SHP77 (cell line): Measurements from ENCODE around the gene IGSF8.
A peak's percentile ranks its signal among the peaks of the same experiment; 100 is the strongest.
"Not testable (repeated sequence)": the region's sequence is repeated elsewhere in the genome, so short reads cannot be mapped to it uniquely, and the experiment has no call there.

Experiments
- DNase-seq, 2 experiments: peaks; one replicate each; lab custom pipeline; 2025; lab: John Stamatoyannopoulos, UW

Gene IGSF8

DNA sequence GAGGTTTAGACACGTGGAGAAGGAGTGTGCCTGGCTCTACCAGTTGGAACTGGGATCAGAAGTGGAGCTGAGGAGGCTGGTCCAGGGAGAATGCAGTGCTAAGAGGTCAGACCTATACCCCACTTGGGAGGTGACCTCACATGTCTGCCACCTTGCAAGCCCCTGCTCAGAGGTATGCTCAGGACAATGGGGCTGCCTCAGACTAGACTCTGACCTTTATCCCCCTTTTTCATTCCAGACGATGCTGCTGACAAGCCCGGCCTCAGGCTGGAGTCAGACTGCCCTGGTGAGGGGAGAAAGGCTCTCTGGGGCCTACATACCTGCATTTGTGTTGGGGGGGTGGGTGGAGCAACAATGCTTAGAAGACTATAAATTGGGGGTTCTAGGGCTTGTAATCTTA lies 33.7 kb downstream of the IGSF8 start:
- no peak for DNase-seq

DNA sequence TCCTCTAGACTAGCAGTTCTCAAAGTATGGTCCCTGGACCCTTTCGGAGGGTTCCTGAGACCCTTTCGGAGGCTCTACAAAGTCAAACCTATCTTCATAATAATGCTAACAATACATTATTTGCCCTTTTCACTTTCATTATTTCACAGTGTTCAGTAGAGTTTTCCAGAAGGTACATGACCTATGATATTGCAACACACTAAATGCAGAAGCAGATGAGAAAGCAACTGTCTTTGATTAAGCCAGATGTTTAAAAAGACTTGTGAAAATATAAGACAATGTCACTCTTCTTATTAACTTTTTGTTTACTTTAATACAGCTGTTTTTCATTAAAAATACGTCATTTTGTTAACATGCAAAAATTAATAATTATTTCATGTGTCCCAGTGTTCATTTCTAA lies 34.3 kb downstream of the IGSF8 start:
- no peak for DNase-seq

DNA sequence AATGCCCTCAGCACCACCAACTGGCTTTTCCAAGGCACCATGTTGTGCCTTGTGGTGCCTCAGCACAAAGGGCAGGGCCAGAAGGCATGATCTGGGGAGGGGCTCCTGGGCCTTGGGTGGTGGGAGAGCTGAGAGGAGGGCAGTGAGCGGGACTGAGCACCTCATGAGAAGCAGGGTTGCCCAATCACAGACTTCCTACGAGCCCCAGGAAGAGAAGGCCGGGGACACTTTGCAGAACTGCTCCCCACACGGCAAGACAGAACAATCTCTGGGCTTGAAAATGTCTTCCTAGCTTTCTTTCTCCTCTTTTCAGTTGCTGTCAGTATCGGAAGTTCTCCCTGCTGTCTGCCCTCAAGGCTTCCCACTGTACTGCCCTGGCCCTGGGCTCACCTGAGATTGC lies 35.2 kb downstream of the IGSF8 start:
- no peak for DNase-seq

DNA sequence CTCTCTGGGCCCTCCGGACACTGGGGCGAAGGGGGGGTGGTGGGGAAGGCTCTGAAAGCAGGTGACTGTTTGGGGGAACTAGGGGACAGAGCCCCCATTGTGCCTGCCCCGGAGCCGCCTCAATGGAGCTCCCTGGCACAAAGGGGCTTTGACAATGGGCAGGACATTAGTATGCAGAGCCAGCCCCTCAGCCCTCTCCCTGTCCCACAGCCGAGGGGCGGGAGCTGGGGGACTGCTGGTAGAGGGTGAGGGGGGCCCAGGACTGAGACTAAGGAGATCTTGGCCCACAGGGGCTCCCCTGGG lies 36.2 kb downstream of the IGSF8 start:
- DNase-seq, result no peak

DNA sequence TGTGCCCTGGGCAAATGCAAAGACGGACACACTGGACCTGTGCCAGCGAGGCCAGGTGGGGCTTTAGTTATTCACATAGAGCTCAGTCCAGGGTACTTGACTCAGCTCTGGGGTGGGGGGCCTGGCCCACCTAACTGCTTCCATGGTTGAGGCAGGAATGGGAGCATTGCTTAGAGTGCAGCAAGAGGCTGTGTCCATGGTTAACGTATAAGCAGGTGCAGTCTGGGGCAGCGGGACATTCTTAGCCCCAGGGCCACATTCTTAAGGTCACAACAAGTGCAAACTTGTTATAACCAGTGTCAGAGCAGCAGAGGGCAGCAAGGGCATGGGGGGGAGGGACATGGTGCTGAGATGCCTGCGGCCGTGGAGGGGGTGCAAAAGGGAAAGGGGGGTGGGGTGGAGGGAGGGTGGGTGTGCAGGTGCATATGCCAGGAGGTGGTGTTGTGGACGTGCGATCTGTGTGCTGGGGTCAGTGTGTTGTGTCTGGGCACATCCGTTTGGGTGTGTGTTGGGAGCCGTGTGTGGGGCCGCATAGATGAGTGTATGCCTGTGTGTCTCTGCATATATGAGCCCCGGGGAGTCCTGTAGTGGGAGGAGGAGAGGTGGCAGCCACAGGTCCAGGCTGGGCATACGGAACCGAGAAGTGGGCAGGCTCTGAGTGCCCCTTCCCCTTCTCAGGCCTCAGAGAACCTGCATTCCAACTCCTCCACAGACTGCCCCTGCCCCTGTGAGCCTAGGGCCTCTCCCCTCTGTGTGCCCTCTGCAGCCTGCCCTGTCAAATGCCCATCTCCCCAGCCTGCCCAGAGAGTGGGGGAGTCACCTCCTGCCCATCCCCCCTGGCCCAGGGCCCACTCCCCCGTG lies 36.8 kb downstream of the IGSF8 start:
- peak in 1 of 2 experiments; percentile 11 for DNase-seq

DNA sequence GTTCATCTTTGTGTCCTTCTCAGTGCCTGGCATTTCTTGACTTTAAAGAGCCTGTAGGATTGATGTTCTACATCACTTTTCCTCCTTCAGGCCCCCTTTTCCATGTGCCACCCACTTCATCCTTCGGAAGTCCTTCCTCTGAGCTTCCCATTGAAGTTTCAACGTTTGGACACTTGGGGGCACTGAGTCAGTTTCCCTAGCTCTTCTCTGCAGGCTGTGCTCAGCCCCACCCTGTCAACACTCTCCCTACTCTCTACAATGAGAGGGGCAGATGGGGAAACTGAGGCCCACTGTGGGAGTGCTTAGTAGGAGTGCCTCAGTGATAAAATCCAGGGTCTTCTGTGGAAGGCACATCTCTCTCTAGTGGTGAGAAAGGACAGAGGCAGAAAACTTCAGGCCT lies 40.3 kb downstream of the IGSF8 start:
- DNase-seq, result no peak

DNA sequence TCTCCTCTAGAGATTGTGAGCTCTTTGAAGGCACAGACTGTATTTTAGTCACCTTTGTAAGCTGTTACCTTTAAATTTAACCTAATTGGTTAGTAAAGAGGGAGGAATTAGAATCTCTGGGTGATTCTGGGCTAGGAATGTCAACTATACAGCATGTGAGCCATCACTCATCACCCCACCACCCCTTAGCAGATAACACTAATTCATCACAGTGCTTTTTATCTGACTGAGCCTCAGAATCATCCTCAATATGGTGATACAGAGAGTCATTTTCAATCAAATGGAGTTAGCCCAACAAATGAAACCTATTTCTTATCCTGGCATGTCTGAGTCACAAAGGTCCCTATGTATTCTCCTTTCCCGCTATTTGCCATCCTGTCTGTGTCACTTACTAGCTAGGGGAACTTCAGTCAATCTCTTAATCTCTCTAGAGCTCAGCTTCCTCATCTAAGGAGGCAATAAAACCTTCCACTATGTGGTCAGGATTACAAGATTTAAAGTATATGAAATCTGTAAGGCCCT lies 41.7 kb downstream of the IGSF8 start:
- DNase-seq, result no peak

DNA sequence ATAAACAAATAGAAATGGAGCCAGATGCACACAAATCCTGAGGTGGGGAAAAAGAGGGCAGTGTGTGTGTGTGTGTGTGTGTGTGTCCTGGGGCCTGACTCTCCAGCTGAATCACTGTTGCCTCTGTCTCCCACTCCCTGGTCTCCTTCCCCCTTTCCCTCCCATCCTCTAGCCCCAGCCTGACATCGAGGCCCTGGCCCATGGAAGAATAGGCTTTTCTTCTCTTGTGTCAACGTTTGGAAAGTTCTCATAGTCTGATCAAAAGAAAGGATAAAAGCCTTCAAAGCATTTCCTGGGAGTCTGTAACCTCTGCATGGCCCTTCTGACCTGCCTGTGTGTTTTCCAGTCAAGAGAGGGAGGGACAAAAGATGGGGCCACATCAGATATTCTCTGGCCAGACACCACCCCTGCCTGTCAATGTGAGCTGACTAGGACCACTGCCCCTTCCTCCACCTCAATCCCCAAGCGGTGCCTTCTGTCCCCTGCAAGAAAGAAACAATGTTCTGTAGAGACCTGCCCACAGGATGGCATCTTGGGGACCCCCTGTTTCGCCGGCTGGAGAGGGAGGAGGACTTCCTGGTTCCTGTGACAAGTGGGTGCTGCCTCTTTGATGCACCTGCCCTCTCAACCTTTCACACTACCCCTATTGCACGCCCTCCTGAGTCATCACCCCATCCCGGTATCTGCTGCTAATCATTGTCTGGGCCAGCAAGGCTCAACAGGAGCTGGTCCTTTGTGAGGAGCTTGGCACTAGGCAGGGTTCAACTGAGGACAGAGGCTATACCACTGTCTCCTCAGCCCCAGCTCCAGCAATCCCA lies 44.7 kb downstream of the IGSF8 start:
- DNase-seq, result no peak

DNA sequence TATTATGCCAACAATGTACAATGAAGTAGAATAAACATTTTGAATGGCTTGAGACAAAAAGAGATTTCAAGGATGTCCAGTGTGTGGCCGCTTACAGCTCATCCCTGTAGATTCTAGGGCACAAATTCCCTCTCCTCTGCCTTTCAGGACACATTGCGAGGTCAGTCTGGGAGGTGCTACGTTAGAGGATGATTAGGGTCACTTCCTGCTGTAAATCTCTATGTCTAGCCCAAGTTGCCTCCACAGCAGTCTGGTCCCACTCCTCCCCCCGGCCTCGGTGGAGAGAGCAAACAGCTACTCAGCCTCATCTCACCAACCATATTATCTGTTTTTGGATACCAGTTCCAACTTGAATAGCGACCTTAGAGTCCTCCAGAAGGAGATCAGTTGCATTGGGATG lies 45.5 kb downstream of the IGSF8 start:
- DNase-seq, result no peak

DNA sequence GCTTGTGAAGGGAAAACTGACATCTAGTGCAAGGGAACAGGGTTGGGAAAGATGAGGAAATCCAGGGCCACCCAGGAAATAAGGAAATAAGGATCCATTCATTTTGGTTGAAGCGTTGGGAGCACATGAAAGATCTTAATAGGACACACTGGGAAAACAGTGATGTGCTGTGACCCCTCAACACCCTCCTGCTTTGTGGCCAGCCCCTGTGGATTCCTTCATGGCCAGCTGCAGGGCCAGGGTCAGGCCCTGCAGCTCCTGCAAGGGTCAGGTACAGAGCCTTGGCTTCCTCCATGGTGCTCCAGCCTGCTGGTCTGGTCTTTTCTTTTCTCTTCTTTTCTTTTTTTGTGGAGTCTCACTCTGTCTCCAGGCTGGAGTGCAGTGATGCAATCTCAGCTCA lies 47.8 kb downstream of the IGSF8 start:
- DNase-seq, result no peak

DNA sequence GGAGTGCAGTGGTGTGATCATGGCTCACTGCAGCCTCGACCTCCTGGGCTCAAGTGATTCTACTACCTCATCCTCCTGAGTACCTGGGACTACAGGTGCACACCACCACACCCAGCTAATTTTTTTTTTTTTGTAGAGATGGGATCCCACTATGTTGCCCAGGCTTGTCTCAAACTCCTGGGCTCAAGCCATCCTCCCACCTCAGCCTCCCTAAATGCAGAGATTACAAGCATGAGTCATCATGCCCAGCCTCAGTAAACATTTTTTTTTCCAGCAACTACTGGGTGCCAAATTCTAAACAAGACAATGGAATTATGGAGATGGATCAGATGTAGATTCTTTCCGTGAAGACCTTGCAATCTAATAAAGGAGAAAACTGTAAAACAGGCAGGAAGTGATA lies 48.2 kb downstream of the IGSF8 start:
- DNase-seq, result not testable (repeated sequence)

DNA sequence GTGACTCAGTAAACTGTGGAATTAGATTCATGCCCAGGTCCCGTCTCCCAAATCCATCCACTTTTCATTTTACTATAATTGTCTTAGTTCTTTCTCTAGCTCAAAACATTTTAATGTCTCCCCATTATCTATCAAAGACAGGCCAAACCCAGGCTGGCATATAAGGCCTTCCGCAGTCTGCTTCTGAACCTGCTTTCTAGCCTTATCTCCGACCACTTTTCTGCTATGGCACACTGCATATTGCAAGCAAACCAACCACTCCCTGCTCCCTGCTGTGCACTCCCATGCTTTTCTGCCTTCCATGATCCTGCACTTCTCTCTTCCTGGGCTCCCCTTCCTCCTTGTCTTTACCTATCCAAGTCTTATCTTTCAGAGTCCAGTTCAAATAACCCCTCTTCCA lies 49.3 kb downstream of the IGSF8 start:
- no peak for DNase-seq

DNA sequence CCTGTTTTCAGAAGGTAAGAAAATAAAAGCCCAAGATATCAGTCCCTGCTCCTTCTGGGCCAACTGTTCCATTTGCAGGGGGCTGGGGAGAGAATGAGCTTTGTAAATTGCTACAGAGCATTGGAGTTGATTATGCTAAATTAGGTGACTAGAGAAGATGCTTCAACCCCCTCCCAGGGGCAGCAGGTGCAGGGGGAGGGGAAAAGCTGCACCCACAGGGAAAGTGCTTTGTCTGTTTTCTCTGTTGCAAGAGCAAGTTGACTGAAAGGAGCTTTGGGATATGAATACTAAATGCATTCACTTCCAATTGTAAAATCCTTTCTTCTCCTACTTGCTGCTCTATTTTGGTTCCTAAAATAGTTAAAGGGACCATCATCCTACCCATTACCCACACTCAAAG lies 50.1 kb downstream of the IGSF8 start:
- no peak for DNase-seq

DNA sequence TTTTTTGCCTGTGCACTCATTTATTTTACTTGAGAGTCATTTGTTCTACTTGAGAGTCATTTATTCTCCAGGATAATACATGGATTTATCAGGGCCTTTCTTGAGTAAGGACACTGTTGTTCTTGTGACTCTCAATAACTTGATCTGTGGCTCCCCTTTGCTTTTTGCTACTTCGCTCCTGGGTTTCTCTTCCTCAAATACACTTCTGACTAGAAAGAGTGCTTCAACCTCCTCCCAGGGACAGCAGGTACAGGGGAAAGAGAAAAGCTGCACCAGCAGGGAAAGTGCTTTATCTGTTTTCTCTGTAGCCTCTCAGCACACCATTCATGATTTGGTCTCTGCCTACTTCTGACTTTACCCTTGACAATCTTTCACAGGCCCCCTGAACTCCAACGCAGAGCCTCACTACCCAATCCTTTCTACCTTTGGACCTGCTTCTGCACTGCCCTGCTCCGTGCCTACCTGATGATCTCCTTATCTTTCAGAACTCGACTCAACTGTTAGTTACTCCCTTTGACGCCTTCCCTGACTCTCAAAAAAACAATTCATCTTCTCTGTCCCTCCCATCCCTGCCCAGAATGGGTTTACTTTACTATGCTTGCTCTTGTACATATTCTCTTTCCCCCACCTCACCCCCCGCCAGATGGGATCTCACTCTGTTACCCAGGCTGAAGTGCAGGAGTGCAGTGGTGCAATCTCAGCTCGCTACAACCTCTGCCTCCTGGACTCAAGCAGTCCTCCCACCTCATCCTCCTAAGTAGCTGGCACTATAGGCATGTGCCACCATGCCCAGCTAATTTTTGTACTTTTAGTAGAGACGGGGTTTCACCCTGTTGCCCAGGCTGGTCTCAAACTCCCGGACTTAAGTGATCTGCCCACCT lies 51.1 kb downstream of the IGSF8 start:
- no peak for DNase-seq

DNA sequence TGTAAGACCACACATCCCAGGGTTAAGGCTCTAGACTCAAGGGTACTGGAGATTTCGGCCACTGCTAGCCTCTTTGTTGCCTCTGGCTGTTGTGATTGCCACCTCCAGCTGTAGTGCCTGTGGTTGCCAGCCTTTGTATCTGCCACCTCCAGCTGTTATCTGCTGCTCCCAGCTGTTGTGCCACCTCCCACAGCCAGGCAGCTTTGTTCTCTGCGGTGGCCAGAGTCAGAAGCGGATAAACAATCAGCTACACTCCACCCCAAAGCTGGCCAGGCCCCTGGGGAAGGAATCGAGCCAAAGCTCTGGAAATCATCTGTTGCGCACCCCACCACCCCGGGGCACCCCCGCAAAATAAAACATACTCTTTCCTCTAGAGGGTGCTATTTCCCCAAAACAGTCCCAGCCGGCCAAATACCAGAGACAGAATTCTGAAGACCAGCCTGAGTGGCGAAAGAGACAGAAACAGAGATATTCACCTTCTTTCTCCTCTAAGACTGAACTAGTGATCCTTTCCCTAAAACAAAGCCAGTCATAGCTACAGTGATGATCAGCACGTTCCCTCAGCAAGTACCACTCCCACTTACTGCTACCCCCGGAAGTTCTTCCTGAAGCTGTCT lies 51.8 kb downstream of the IGSF8 start:
- DNase-seq, result peak in 1 of 2 experiments; percentile 4

DNA sequence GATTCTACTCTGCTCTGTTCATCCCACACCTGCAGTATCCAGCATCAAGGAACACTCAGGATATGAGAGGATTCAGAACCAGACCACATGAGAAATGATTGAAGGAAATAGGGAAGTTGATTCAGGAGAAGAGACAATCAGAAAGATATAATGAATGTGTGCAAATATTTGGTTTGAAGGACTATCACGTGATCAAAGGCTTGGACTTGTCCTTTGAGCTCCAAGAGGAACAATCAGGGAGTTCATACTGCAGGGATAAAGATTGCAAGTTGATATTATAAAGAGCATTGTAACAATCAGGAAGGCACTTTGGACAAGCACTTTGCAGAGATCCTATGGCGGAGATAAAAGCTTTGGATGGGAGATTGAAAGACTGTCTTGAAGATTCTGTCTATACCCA lies 52.8 kb downstream of the IGSF8 start:
- no peak for DNase-seq

DNA sequence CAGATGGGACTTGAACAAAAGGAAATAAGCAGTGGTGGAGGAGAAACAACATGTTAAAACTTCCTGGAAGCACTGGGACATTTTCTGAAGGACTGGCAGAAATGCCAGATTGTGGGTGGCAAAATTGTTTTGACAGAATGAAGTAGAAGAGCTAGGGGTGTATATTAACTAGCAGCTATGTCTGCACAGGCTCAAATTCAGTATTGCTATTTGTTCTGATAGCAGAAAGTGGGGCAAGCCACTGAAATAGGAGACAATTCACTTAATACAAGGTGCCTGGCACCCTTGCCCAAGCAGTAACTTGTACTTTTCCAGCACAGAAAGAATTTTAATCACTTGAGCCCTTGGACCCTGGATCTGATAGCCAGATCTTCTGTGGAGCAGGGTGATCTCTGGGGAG lies 54.9 kb downstream of the IGSF8 start:
- DNase-seq, result no peak
